Naive thymus-derived CD8-positive, alpha-beta T cell (primary cell): ENCODE results near the gene PRKCB. TPM values are rescaled to one million over a fixed set of nuclear protein-coding genes. Genes with fewer than 3 reads are reported as not detected.
"Not testable (repeated sequence)": the region's sequence is repeated elsewhere in the genome, so short reads cannot be mapped to it uniquely, and the experiment has no call there.

Experiments
- ATAC-seq, 2 donors: fragments of 150-1000 bp; cut with Tn5 transposase in 1 of 2; sonication (Bioruptor Pico), chemical (Tn5 transposase) in 1 of 2; 1 replicate in 1 of 2; 2 replicates in 1 of 2; pipeline ENCODE4 v1.10.0; 2021; ENCODE audit warnings: mild to moderate bottlenecking in 2 of 2, moderate library complexity in 2 of 2
- POLR2A ChIA-PET: fragments of 350-600 bp; sonication (Branson Sonifier 250); formaldehyde crosslinking; loops from one replicate; lab custom pipeline; 2021; ENCODE audit warnings: antibody characterized with exemption; lab: Charles Lee
- DNase-seq, 10 donors: peaks; one replicate each; pipeline versions ENCODE4 v3.0.0 to v3.0.0-alpha.2; 2020 to 2022
- H3K27ac Mint-ChIP-seq, 10 donors: one replicate each; pipeline ENCODE4 v1.8.0; 2020 to 2022; ENCODE audit warnings: mild to moderate bottlenecking in 10 of 10, mixed read lengths in 10 of 10, moderate library complexity in 4 of 10, inconsistent platforms in 1 of 10
- H3K27me3 Mint-ChIP-seq, 5 donors: one replicate each; pipeline ENCODE4 v1.8.0; 2021 to 2022; ENCODE audit warnings: mixed read lengths in 5 of 5
- H3K36me3 Mint-ChIP-seq, 3 donors: one replicate each; pipeline ENCODE4 v1.8.0; 2020 to 2022; ENCODE audit warnings: mixed read lengths in 3 of 3, mild to moderate bottlenecking in 2 of 3, inconsistent platforms in 1 of 3
- H3K4me1 Mint-ChIP-seq, 4 donors: one replicate each; pipeline ENCODE4 v1.8.0; 2021 to 2022; ENCODE audit warnings: mixed read lengths in 4 of 4
- H3K4me3 Mint-ChIP-seq, 10 donors: one replicate each; pipeline ENCODE4 v1.8.0; 2020 to 2022; ENCODE audit warnings: mild to moderate bottlenecking in 10 of 10, mixed read lengths in 10 of 10, moderate library complexity in 6 of 10, inconsistent platforms in 1 of 10
- H3K9me3 Mint-ChIP-seq, 9 donors: one replicate each; pipeline ENCODE4 v1.8.0; 2020 to 2022; ENCODE audit warnings: mixed read lengths in 9 of 9, mild to moderate bottlenecking in 3 of 9, inconsistent platforms in 1 of 9, moderate library complexity in 1 of 9
- polyA plus RNA-seq, 3 donors: library from polyadenylated mRNA; unstranded; fragments of 300-500 nt; fragmentation: Illumina TruSeq; gene quantifications; one replicate each; pipeline ENCODE4 v1.2.3, GENCODE V29; 2021
- total RNA-seq, 8 experiments: library from RNA in 2 of 8; stranded (reverse) in 2 of 8; gene quantifications; one replicate each; pipeline ENCODE4 v1.2.3 and lab custom pipeline; 2021 to 2026

PRKCB gene
- total and polyA plus RNA-seq, 5 experiments from 2014 or later, result 57.2 to 142 (median 123) TPM

- not testable (repeated sequence) for H3K9me3 Mint-ChIP-seq, H3K27me3 Mint-ChIP-seq, DNase-seq, ATAC-seq, H3K36me3 Mint-ChIP-seq
- H3K4me3 Mint-ChIP-seq, result peak overlapping the region in 5 of 10 donors; percentile 9 to 89 (median 43)
- POLR2A ChIA-PET, result interaction anchor here (1.1 to 5.8 kb wide), 7 partner anchors 9 to 188 kb away, joined by 3 to 47 read pairs (median 6); no protein-coding TSS in a partner anchor
- peak overlapping the region; percentile 88 to 98 (median 94) for H3K27ac Mint-ChIP-seq
- peaks cover 34 to 89% (median 80%) of the 10 kb centered on the region in 4 donors for H3K4me1 Mint-ChIP-seq
Measured at GRCh38 chr16:24014955-24015354, 179.2 kb downstream of the PRKCB start.

- H3K4me1 Mint-ChIP-seq, result peaks cover 32 to 88% (median 76%) of the 10 kb centered on the region in 4 donors
- DNase-seq, result no peak
- H3K9me3 Mint-ChIP-seq, result no peaks in the 10 kb centered on the region
- peak overlapping the region; percentile 66 to 97 (median 90) for H3K27ac Mint-ChIP-seq
- H3K27me3 Mint-ChIP-seq, result no peaks in the 10 kb centered on the region
- ATAC-seq, result no peak
- POLR2A ChIA-PET, result interaction anchor here (0.6 to 5.8 kb wide), 7 partner anchors 15 to 189 kb away, joined by 3 to 47 read pairs (median 3); partner anchors contain the start of gene PRKCB
- peaks cover 0 to 1% (median 0%) of the 10 kb centered on the region in 3 donors for H3K36me3 Mint-ChIP-seq
- H3K4me3 Mint-ChIP-seq, result peak overlapping the region in 1 of 10 donors; percentile 45
Measured at GRCh38 chr16:24015923-24016322, 180.1 kb downstream of the PRKCB start.

- POLR2A ChIA-PET, result interaction anchor here (0.7 kb wide), 1 partner anchor 12 kb away, joined by 5 read pairs; no protein-coding TSS in a partner anchor
Measured at GRCh38 chr16:24018485-24018884, 182.7 kb downstream of the PRKCB start.

GRCh38 chr16:24022797-24023196 is 187.0 kb downstream of the PRKCB start:
- Mint-ChIP-seq H3K27me3 (no peaks in the 10 kb centered on the region), H3K9me3 (no peaks in the 10 kb centered on the region), H3K4me3 (peak overlapping the region in 1 of 10 donors; percentile 20), H3K36me3 (peaks cover 0 to 1% (median 0%) of the 10 kb centered on the region in 3 donors), H3K4me1 (peaks cover 24 to 73% (median 70%) of the 10 kb centered on the region in 4 donors), H3K27ac (peak overlapping the region in 2 of 10 donors; percentile 41 to 61)
- DNase-seq (no peak), ATAC-seq (no peak)
- POLR2A ChIA-PET, result interaction anchor here (0.6 kb wide), 1 partner anchor 219 kb away, joined by 3 read pairs; no protein-coding TSS in a partner anchor

More at GRCh38 chr16:24018485-24018884, 182.7 kb downstream of the PRKCB start:
- Mint-ChIP-seq H3K4me1 (peaks cover 30 to 81% (median 70%) of the 10 kb centered on the region in 4 donors), H3K27me3 (no peaks in the 10 kb centered on the region), H3K27ac (peak overlapping the region in 8 of 10 donors; percentile 9 to 81 (median 70)), H3K36me3 (peaks cover 0 to 1% (median 0%) of the 10 kb centered on the region in 3 donors), H3K9me3 (no peaks in the 10 kb centered on the region), H3K4me3 (peak overlapping the region in 2 of 10 donors; percentile 10 to 11)
- ATAC-seq, result no peak
- no peak for DNase-seq

- Mint-ChIP-seq H3K4me1 (peaks cover 25 to 77% (median 66%) of the 10 kb centered on the region in 4 donors), H3K9me3 (no peaks in the 10 kb centered on the region), H3K27me3 (no peaks in the 10 kb centered on the region), H3K4me3 (no peak overlapping the region), H3K27ac (peak overlapping the region in 2 of 10 donors; percentile 31 to 72), H3K36me3 (no peaks in the 10 kb centered on the region)
- ATAC-seq, result no peak
- POLR2A ChIA-PET, result no interaction called here
- DNase-seq, result no peak
Measured at GRCh38 chr16:24023621-24024020, 187.8 kb downstream of the PRKCB start.

GRCh38 chr16:24024971-24025370 is 189.2 kb downstream of the PRKCB start:
- no peak overlapping the region for H3K4me3 Mint-ChIP-seq
- ATAC-seq (no peak), DNase-seq (no peak)
- H3K27me3 Mint-ChIP-seq, result no peaks in the 10 kb centered on the region
- POLR2A ChIA-PET, result no interaction called here
- no peaks in the 10 kb centered on the region for H3K36me3 Mint-ChIP-seq
- no peaks in the 10 kb centered on the region for H3K9me3 Mint-ChIP-seq
- peaks cover 26 to 82% (median 67%) of the 10 kb centered on the region in 4 donors for H3K4me1 Mint-ChIP-seq
- peak overlapping the region in 4 of 10 donors; percentile 2 to 79 (median 32) for H3K27ac Mint-ChIP-seq

GRCh38 chr16:24027466-24027865 is 191.7 kb downstream of the PRKCB start:
- ATAC-seq (no peak), DNase-seq (no peak)
- Mint-ChIP-seq H3K9me3 (no peaks in the 10 kb centered on the region), H3K36me3 (peaks cover 0 to 4% (median 0%) of the 10 kb centered on the region in 3 donors), H3K27ac (peak overlapping the region in 4 of 10 donors; percentile 36 to 66 (median 54)), H3K27me3 (no peaks in the 10 kb centered on the region), H3K4me1 (peaks cover 26 to 89% (median 73%) of the 10 kb centered on the region in 4 donors), H3K4me3 (peak overlapping the region in 1 of 10 donors; percentile 45)
- POLR2A ChIA-PET, result interaction anchor here (1.0 kb wide), 1 partner anchor 231 kb away, joined by 4 read pairs; no protein-coding TSS in a partner anchor

GRCh38 chr16:24029841-24030240 is 194.1 kb downstream of the PRKCB start:
- peaks cover 7 to 20% (median 12%) of the 10 kb centered on the region in 3 donors for H3K36me3 Mint-ChIP-seq
- peak overlapping the region in 1 of 10 donors; percentile 30 for H3K4me3 Mint-ChIP-seq
- not testable (repeated sequence) for DNase-seq, ATAC-seq, H3K27me3 Mint-ChIP-seq
- peaks cover 38 to 94% (median 81%) of the 10 kb centered on the region in 4 donors for H3K4me1 Mint-ChIP-seq
- H3K9me3 Mint-ChIP-seq, result peaks cover 0 to 16% (median 2%) of the 10 kb centered on the region in 9 donors
- peak overlapping the region in 7 of 10 donors; percentile 22 to 75 (median 63) for H3K27ac Mint-ChIP-seq
- POLR2A ChIA-PET, result interaction anchor here (1.4 to 1.5 kb wide), 2 partner anchors 73 to 151 kb away, joined by 3 to 4 read pairs; no protein-coding TSS in a partner anchor

- Mint-ChIP-seq H3K4me1 (peaks cover 30 to 68% (median 66%) of the 10 kb centered on the region in 4 donors), H3K9me3 (peaks cover 0 to 16% (median 2%) of the 10 kb centered on the region in 9 donors), H3K27ac (peak overlapping the region; percentile 63 to 94 (median 86)), H3K36me3 (peaks cover 7 to 44% (median 19%) of the 10 kb centered on the region in 3 donors), H3K27me3 (no peaks in the 10 kb centered on the region), H3K4me3 (peak overlapping the region; percentile 64 to 95 (median 79))
- DNase-seq, result peak; percentile 6 to 71 (median 37)
- ATAC-seq, result peak; percentile 81 to 84
- POLR2A ChIA-PET, result interaction anchor here (1.2 to 5.9 kb wide), 5 partner anchors 20 to 232 kb away, joined by 3 to 47 read pairs (median 15); no protein-coding TSS in a partner anchor
Measured at GRCh38 chr16:24035127-24035842, 199.5 kb downstream of the PRKCB start.

GRCh38 chr16:24036038-24036543 is 200.3 kb downstream of the PRKCB start:
- ATAC-seq (no peak), DNase-seq (no peak)
- Mint-ChIP-seq H3K4me1 (peaks cover 28 to 62% (median 59%) of the 10 kb centered on the region in 4 donors), H3K27me3 (no peaks in the 10 kb centered on the region), H3K36me3 (peaks cover 7 to 49% (median 21%) of the 10 kb centered on the region in 3 donors), H3K4me3 (peak overlapping the region; percentile 60 to 95 (median 79)), H3K9me3 (peaks cover 0 to 16% (median 2%) of the 10 kb centered on the region in 9 donors), H3K27ac (peak overlapping the region; percentile 34 to 91 (median 82))
- POLR2A ChIA-PET, result interaction anchor here (0.6 to 5.9 kb wide), 5 partner anchors 21 to 235 kb away, joined by 3 to 47 read pairs (median 15); no protein-coding TSS in a partner anchor

GRCh38 chr16:24036614-24037013 is 200.8 kb downstream of the PRKCB start:
- Mint-ChIP-seq H3K27ac (peak overlapping the region in 9 of 10 donors; percentile 34 to 91 (median 77)), H3K4me1 (peaks cover 26 to 60% (median 55%) of the 10 kb centered on the region in 4 donors)

GRCh38 chr16:24037335-24037734 is 201.6 kb downstream of the PRKCB start:
- POLR2A ChIA-PET, result interaction anchor here (0.6 to 5.9 kb wide), 5 partner anchors 22 to 236 kb away, joined by 3 to 47 read pairs (median 15); no protein-coding TSS in a partner anchor

More at GRCh38 chr16:24036614-24037013, 200.8 kb downstream of the PRKCB start:
- H3K9me3 Mint-ChIP-seq, result peaks cover 0 to 16% (median 2%) of the 10 kb centered on the region in 9 donors
- H3K36me3 Mint-ChIP-seq, result peaks cover 7 to 54% (median 21%) of the 10 kb centered on the region in 3 donors
- H3K27me3 Mint-ChIP-seq, result no peaks in the 10 kb centered on the region
- DNase-seq, result peak in 9 of 10 donors; percentile 12 to 69 (median 45)
- peak; percentile 36 to 47 for ATAC-seq
- peak overlapping the region; percentile 51 to 95 (median 76) for H3K4me3 Mint-ChIP-seq
- POLR2A ChIA-PET, result interaction anchor here (0.6 to 5.9 kb wide), 5 partner anchors 21 to 235 kb away, joined by 3 to 47 read pairs (median 15); no protein-coding TSS in a partner anchor

More at GRCh38 chr16:24037335-24037734, 201.6 kb downstream of the PRKCB start:
- DNase-seq (no peak), ATAC-seq (no peak)
- H3K36me3 Mint-ChIP-seq, result peaks cover 7 to 55% (median 21%) of the 10 kb centered on the region in 3 donors
- H3K27me3 Mint-ChIP-seq, result no peaks in the 10 kb centered on the region
- H3K9me3 Mint-ChIP-seq, result peaks cover 0 to 16% (median 2%) of the 10 kb centered on the region in 9 donors
- H3K4me1 Mint-ChIP-seq, result peaks cover 22 to 57% (median 51%) of the 10 kb centered on the region in 4 donors
- peak overlapping the region in 1 of 10 donors; percentile 22 for H3K4me3 Mint-ChIP-seq
- H3K27ac Mint-ChIP-seq, result no peak overlapping the region
